K562 (cell line): Measurements from ENCODE around the gene ACYP2.

Experiments
- CHD1 ChIP-seq: fragments of 200-600 bp; sonication (generic); IDR thresholded peaks from one replicate; pipeline ENCODE4 v1.6.1; 2012; ENCODE audit warnings: mild to moderate bottlenecking, moderate library complexity, low read length, inconsistent platforms
- CTCF ChIP-seq, 3 experiments: IDR thresholded peaks in 2 of 3; conservative IDR thresholded peaks in 1 of 3; 2 replicates each; pipeline ENCODE4 v1.5.1; 2011 to 2012; ENCODE audit warnings: low read length in 3 of 3, mild to moderate bottlenecking in 3 of 3, control low read depth in 2 of 3, improper control_type of control experiment in 1 of 3, inconsistent platforms in 1 of 3, low read depth in 1 of 3, mixed read lengths in 1 of 3, moderate library complexity in 1 of 3; ENCODE audit not compliant: insufficient read depth in 2 of 3
- ELF1 ChIP-seq: fragments of 200-800 bp; sonication (Bioruptor generic); IDR thresholded peaks from 2 replicates; pipeline ENCODE4 v1.6.1; 2016; ENCODE audit warnings: missing genetic modification characterization, missing compliant biosample characterization
- EZH2 ChIP-seq: IDR thresholded peaks from 2 replicates; pipeline ENCODE4 v1.6.1; 2012; ENCODE audit warnings: low read depth, mild to moderate bottlenecking, inconsistent platforms, low read length, borderline replicate concordance
- FOXA1 ChIP-seq: fragments of 450-650 bp; IDR thresholded peaks from 2 replicates; pipeline ENCODE4 v1.6.1; 2016; ENCODE audit warnings: mild to moderate bottlenecking, borderline replicate concordance
- RFX1 ChIP-seq: fragments of 450-650 bp; IDR thresholded peaks from 2 replicates; pipeline ENCODE4 v1.6.1; 2016; ENCODE audit warnings: mild to moderate bottlenecking, moderate library complexity
- SRF ChIP-seq, 2 experiments: fragments of 250-450, 450-650 bp in 1 of 2; sonication (Bioruptor Pico) in 1 of 2; sonication (generic) in 1 of 2; formaldehyde crosslinking; IDR thresholded peaks; 2 replicates each; pipeline versions ENCODE4 v1.5.0 to v1.5.1; 2020 to 2022; ENCODE audit warnings: mild to moderate bottlenecking in 1 of 2, missing genetic modification reagents in 1 of 2
- TGIF2 ChIP-seq: sonication (generic); formaldehyde crosslinking; IDR thresholded peaks from 2 replicates; pipeline ENCODE4 v1.8.1; 2022; ENCODE audit warnings: mild to moderate bottlenecking, missing genetic modification reagents, moderate library complexity
- ZC3H11A ChIP-seq: IDR thresholded peaks from 2 replicates; pipeline ENCODE4 v1.6.1; 2012; ENCODE audit warnings: low read depth, low read length, improper control_type of control experiment
- ZFX ChIP-seq: sonication (generic); formaldehyde crosslinking; IDR thresholded peaks from 2 replicates; pipeline ENCODE4 v1.8.0; 2022; ENCODE audit warnings: mild to moderate bottlenecking, missing genetic modification reagents, moderate library complexity
- ZNF184 ChIP-seq: sonication (generic); formaldehyde crosslinking; IDR thresholded peaks from 2 replicates; pipeline ENCODE4 v1.5.0; 2020; ENCODE audit warnings: missing genetic modification reagents
- ZNF232 ChIP-seq: sonication (generic); formaldehyde crosslinking; IDR thresholded peaks from 2 replicates; pipeline ENCODE4 v1.8.0; 2022; ENCODE audit warnings: mild to moderate bottlenecking, missing genetic modification reagents
- ZNF384 ChIP-seq: IDR thresholded peaks from 2 replicates; pipeline ENCODE4 v1.6.1; 2012; ENCODE audit warnings: low read depth, low read length, improper control_type of control experiment

GRCh38 chr2:54332386-54332785 lies 217.0 kb downstream of the ACYP2 start:
- TF ChIP-seq ZNF384 (no peak), ZC3H11A (no peak), ZNF232 (CRISPR knock-in tag) (no peak), ZFX (CRISPR knock-in tag) (no peak), CTCF (IDR thresholded peaks at IDR 0.05 in 2 of 3, conservative IDR thresholded peaks at IDR 0.05 in 1 of 3; ENCODE audit: insufficient read depth in 2 of 3, low read depth in 1 of 3, low read length in 3 of 3) (no peak), ELF1 (tag) (no peak), EZH2 (no peak), FOXA1 (no peak), CHD1 (no peak), RFX1 (no peak), SRF (CRISPR knock-in tag; IDR thresholded peaks at IDR 0.05) (no peak), TGIF2 (CRISPR knock-in tag) (no peak), ZNF184 (CRISPR knock-in tag) (no peak)
